ENCODE results near the gene SMG5.

DNA sequence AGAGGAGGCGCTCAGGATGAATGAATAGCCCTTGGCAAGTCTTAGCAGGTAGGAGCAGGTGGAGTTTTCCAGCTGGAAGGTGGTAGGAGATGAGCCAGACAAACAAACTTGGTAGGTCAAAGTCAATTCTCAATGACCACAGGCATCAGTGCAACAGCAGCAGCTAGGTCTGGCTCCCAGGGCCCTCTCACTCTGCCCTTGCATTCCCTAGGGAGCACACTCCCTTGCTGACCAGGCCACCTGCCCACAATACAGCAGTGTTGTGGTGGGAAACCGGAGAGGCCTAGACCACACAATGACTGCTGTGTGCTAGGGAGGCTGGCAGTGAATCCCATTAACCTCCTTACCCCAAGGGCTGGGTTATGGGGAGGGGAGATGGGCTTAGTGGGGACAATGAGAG is 21.7 kb downstream of the SMG5 start:
- TF ChIP-seq POLR2A (IDR thresholded peaks at IDR 0.05) (no peak), POLR2AphosphoS5 (IDR thresholded peaks at IDR 0.05; ENCODE audit: insufficient read depth in 1 of 2, low read depth in 1 of 2) (no peak)
- TF ChIP-seq, protein P1, sequence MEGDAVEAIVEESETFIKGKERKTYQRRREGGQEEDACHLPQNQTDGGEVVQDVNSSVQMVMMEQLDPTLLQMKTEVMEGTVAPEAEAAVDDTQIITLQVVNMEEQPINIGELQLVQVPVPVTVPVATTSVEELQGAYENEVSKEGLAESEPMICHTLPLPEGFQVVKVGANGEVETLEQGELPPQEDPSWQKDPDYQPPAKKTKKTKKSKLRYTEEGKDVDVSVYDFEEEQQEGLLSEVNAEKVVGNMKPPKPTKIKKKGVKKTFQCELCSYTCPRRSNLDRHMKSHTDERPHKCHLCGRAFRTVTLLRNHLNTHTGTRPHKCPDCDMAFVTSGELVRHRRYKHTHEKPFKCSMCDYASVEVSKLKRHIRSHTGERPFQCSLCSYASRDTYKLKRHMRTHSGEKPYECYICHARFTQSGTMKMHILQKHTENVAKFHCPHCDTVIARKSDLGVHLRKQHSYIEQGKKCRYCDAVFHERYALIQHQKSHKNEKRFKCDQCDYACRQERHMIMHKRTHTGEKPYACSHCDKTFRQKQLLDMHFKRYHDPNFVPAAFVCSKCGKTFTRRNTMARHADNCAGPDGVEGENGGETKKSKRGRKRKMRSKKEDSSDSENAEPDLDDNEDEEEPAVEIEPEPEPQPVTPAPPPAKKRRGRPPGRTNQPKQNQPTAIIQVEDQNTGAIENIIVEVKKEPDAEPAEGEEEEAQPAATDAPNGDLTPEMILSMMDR (IDR thresholded peaks at IDR 0.05) = no peak

Measured in vagina (tissue), 2 donors.